Peyer's patch (tissue), 4 donors: ENCODE data around the gene JMY.

Experiments used
- POLR2A ChIP-seq, 2 donors: fragments of 450-650 bp; IDR thresholded peaks; one replicate each; pipeline ENCODE4 v1.5.1; 2017; ENCODE audit warnings: antibody characterized with exemption in 2 of 2, mild to moderate bottlenecking in 2 of 2, moderate library complexity in 2 of 2
- TF ChIP-seq, protein P1 (sequence below), 6 experiments: fragments of 450-650 bp in 4 of 6; fragments of 200-600 bp in 2 of 6; sonication (generic) in 1 of 6; IDR thresholded peaks; one replicate each; pipeline ENCODE4 v1.5.1; 2017 to 2019; ENCODE audit warnings: antibody characterized with exemption in 6 of 6, mild to moderate bottlenecking in 3 of 6, moderate library complexity in 1 of 6

DNA sequence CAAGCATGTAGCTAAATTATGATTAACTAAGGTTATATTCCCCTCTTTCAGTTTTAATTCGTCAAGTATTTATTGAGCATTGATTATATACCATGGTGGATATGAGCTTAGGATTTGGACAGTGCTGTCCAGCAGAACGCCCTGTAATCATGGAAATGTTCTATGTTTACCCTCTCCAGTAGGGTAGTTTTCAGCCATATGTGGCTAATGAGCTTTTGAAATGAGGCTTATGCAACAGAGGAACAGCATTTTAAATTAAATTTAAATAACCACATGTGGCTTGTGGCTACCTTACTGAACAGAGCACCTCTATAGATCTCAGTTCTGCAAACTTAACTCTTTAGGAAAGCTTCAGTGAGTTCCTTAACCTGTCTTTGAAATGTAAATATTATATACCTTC is 59.1 kb downstream of the JMY start:
- TF ChIP-seq, protein P1, sequence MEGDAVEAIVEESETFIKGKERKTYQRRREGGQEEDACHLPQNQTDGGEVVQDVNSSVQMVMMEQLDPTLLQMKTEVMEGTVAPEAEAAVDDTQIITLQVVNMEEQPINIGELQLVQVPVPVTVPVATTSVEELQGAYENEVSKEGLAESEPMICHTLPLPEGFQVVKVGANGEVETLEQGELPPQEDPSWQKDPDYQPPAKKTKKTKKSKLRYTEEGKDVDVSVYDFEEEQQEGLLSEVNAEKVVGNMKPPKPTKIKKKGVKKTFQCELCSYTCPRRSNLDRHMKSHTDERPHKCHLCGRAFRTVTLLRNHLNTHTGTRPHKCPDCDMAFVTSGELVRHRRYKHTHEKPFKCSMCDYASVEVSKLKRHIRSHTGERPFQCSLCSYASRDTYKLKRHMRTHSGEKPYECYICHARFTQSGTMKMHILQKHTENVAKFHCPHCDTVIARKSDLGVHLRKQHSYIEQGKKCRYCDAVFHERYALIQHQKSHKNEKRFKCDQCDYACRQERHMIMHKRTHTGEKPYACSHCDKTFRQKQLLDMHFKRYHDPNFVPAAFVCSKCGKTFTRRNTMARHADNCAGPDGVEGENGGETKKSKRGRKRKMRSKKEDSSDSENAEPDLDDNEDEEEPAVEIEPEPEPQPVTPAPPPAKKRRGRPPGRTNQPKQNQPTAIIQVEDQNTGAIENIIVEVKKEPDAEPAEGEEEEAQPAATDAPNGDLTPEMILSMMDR (IDR thresholded peaks at IDR 0.05) = no peak
- TF ChIP-seq POLR2A (IDR thresholded peaks at IDR 0.05) = no peak
